HTERT RPE-1 (cell line): ENCODE measurements around the gene XRCC2.
"Not testable (repeated sequence)": the region's sequence is repeated elsewhere in the genome, so short reads cannot be mapped to it uniquely, and the experiment has no call there.

Source experiments
- in situ Hi-C: fragments of 300-500 bp; cut with MboI; formaldehyde crosslinking; loops from 4 replicates; pipeline ENCODE4 v1.14.3; 2020; ENCODE audit warnings: low sequenced_read_pairs

XRCC2 gene

GRCh38 chr7:152675759-152676636, at the start of gene XRCC2:
XRCC2 (minus strand) TSS chr7:152676141; CDS start chr7:152676079, 62 bp downstream.
- in situ Hi-C loops: no loop called here

- in situ Hi-C loops: no loop called here
These were observed 47.4 kb upstream of the XRCC2 start for GRCh38 chr7:152723364-152723763.

DNA sequence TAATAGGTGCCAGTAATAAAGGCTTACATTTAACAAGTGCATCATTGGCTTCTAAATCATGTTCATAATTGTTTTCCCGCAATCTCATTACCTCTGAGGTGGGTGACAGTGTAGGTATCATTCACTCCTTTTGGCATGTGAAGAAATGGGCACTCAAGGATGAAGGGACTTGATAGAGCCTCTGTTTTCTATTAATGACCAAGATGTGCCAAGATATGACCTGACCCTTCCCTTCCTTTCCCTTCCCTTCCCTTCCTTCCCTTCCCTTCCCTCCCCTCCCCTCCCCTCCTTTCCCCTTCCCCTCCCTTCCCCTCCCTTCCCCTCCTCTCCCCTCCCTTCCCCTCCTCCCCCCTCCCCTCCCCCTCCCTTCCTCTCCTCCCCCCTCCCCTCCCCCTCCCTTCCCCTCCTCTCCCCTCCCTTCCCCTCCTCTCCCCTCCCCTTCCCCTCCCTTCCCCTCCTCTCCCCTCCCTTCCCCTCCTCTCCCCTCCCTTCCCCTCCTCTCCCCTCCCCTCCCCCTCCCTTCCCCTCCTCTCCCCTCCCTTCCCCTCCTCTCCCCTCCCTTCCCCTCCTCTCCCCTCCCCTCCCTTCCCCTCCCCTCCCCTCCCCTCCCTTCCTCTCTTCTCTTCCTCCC, 36.6 kb upstream of the XRCC2 start:
- in situ Hi-C loops: not testable (repeated sequence)

GRCh38 chr7:152711444-152711944, 35.6 kb upstream of the XRCC2 start:
- in situ Hi-C loops: no loop called here

DNA sequence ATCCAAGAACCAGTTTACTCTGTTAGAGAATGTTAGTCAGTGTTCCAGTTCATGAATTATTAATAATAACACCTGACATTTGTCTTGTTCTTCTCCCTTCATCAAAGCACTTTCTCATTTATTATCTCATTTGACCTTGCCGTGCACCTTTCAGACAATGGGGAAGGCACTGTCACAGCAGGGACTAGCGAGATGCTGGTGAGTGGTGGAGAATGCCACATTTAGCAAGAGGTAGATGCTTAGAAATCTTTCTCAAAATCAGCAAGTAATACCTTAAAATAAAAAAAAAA, 34.2 kb upstream of the XRCC2 start:
- in situ Hi-C loops: no loop called here

DNA sequence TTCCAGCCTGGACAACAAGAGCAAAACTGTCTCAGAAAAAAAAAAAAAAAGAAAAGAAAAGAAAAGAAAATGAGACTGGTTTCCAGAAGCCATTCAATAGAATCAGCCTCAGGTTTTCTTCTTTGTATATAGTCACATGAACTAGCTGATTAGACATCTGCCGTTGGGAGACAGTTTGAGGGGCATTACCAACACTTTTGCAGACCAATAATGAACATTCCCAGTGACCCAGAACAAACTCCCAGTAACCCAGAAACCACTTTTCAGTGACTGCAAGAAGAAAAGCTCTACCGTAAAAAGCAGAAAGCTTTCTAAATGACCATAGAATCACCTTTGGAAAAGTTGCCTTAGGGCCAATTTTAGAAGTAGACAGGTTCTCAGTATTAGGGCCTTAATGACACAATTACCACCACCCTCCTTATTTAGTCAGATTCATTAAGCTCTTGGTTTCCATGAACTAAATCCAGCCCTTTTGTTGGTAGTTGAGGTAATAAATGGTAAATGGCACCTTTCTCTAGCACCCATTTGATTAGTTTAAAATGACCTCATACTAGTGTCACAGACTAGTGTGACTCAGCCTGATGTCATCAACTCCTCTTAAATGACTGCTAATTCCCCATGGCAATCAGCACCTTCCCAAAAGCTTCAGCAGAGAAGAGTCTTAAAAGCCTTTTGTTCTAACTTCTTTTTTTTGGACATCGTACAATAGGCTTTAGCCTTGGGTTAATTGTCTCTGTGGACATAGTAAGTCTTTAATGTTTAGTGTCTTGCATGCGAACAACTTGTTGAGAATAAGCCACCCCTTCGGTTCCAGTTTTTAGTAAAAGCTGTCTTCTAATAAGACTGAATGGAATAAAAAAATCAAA, 33.6 kb upstream of the XRCC2 start:
- in situ Hi-C loops: no loop called here

GRCh38 chr7:152704796-152705384, 28.9 kb upstream of the XRCC2 start:
- in situ Hi-C loops: no loop called here

GRCh38 chr7:152699079-152699478, 23.1 kb upstream of the XRCC2 start:
- in situ Hi-C loops: no loop called here

DNA sequence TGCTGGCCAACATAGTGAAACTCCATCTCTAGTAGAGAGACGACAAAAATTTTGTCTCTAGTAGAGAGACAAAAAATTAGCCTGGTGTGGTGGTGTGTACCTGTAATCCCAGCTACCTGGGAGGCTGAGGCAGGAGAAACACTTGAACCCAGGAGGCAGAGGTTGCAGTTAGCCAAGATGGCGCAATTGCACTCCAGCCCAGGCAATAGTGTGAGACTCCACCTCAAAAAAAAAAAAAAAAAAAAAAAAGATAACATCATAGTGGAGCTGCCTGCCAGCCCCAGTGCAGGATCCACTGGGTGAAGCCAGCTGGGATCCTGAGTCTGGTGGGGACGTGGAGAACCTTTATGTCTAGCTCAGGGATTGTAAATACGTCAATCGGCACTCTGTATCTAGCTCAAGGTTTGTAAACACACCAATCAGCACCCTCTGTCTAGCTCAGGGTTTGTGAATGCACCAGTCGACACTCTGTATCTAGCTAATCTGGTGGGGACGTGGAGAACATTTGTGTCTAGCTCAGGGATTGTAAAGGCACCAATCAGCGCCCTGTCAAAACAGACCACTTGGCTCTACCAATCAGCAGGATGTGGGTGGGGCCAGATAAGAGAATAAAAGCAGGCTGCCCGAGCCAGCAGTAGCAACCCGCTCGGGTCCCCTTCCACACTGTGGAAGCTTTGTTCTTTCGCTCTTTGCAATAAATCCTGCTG, 21.5 kb upstream of the XRCC2 start:
- in situ Hi-C loops: not testable (repeated sequence)

DNA sequence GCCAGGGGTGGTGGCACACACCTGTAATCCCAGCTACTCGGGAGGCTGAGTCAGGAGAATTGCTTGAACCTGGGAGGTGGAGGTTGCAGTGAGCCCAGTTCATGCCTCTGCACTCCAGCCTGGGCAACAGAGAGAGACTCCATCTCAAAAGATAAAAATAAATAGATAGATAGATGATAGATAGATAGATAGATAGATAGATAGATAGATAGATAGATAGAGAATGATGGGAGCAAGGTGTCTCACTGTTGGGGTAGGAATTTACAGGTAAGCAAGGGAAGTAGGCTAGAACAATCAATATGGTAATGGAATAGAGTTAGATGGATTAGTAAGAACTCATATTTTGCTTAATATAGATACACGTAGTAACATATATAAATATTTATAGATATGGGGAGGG, 16.3 kb upstream of the XRCC2 start:
- in situ Hi-C loops: not testable (repeated sequence)

DNA sequence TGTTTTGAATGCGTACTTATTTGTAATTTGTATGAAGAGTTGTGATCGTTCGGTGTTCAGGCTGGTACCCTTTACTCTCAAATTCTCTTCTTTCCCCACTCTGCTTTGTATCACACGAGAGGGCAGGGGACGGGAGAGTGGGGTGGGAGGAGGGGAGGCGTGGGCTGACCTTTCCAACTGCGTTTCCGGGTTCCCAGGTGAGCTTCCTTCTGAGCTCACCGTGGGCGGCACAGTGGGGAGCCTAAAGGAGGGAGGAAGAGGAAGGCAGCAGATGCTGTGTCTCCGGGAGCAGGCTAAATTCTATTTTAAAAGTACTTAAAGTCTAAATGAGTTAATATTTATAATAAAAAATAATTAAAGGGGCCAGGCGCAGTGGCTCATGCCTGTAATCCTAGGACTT, 7.4 kb upstream of the XRCC2 start:
- in situ Hi-C loops: no loop called here

GRCh38 chr7:152677808-152678670, 2.1 kb upstream of the XRCC2 start:
- in situ Hi-C loops: no loop called here

DNA sequence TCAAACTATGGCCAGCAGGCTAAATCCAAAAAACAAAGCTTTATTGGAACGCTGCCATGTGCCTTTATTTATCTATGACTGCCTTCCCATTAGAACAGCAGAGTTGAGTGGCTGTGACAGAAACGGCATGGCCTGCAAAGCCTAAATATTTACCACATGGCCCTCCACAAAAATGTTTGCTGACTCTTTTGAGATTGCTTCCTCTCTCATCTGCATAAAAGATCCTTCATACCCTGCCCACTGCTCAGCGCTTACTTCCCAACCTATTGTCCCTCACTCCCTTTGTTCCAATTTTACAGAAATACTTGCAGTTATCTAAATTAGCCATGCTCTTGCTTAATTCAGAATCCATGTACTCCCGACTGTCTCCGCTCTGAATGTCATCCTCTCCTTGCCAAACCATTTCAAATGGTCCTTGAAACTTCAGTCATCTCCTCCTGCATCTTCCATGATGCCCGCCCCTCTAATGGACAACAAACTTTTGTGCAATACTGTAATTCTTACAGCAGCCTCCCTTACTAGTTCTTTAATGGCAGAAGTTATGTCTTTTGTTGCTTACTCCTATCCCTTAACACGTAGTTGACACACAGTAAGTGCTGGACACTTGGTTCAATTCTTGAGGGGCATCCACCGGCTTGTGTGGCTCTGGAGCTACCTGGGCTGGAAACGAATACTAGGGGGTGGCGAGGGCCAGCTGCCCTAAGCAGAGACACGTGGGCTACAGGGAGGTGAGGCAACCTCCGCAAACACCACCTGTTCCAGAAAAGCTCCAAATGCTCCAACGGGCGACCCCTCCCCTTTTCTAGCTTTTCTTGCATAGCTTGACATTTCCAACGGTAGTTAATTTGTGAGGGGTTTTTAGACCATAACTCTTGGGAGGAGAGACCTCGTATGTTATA, 832 bp downstream of the XRCC2 start:
- in situ Hi-C loops: no loop called here

GRCh38 chr7:152673897-152674296, 2.0 kb downstream of the XRCC2 start:
- in situ Hi-C loops: no loop called here

GRCh38 chr7:152672626-152673025, 3.3 kb downstream of the XRCC2 start:
- in situ Hi-C loops: no loop called here

GRCh38 chr7:152669758-152670157, 6.2 kb downstream of the XRCC2 start:
- in situ Hi-C loops: no loop called here

DNA sequence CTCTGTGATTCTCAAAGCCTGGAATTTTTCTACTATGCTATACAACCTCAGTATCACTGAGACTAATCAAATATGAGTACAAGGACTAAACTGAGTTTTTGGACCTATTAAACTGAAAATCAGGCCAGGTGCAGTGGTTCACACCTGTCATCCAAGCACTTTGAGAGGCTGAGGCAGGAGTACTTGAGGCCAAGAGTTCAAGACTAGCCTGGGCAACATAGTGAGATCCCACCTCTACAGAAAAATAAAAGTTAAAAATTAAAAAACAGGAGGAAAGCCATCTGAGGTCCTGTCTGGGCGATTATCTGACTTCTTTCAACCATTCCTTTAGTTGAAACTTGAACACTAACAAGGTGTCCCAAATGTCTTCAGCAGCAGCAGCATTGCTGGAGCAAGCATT, 7.0 kb downstream of the XRCC2 start:
- in situ Hi-C loops: no loop called here

- in situ Hi-C loops: no loop called here
These were observed 8.0 kb downstream of the XRCC2 start for GRCh38 chr7:152667958-152668357.
